Myocyte (in vitro differentiated cells): ENCODE data around the gene RBM20. TPM values are rescaled to one million over a fixed set of nuclear protein-coding genes. Genes with fewer than 3 reads are reported as not detected.
"Not testable (repeated sequence)": the region's sequence is repeated elsewhere in the genome, so short reads cannot be mapped to it uniquely, and the experiment has no call there.

Source experiments
- DNase-seq: peaks from one replicate; pipeline ENCODE4 v3.0.0-alpha.2; 2012; ENCODE audit warnings: low read depth
- total RNA-seq: library from RNA; depleted of rRNA; stranded (reverse); fragments of >200 nt; gene quantifications from 2 replicates; pipeline ENCODE4 v1.2.3, GENCODE V29; 2014

Gene RBM20
- total RNA-seq, 1 donor from 2014 or later: 2.6 TPM

DNA sequence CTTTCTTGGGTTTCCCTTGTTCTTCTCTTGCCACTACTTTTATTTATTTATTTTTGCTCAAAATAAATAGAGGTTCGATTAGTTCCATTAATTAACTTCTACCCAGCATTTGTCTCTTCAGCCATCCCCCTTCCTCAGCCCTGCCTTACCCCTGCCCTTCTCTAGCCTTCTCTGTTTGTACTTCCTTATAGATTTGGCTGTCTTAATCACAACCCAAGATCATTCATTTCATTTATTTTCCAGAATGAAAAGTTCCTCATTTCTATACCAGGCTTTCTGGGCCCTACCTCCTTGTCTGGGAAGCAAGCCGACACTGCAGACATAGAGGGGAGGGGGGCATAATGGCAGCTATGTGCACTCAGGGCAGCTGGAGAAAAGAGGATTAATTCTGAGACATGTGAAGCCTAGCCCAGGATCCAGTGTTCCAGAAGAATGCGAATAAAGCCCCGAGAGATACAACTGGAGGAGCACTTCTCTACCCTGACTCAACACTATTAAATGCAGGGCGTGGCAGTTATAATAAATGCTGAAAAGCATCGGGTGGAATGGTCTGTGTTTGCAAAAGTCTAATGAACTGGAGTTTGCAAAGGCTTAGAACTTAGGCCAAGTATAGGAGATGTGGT is 221.2 kb downstream of the RBM20 start:
- DNase-seq: peak; percentile 87

DNA sequence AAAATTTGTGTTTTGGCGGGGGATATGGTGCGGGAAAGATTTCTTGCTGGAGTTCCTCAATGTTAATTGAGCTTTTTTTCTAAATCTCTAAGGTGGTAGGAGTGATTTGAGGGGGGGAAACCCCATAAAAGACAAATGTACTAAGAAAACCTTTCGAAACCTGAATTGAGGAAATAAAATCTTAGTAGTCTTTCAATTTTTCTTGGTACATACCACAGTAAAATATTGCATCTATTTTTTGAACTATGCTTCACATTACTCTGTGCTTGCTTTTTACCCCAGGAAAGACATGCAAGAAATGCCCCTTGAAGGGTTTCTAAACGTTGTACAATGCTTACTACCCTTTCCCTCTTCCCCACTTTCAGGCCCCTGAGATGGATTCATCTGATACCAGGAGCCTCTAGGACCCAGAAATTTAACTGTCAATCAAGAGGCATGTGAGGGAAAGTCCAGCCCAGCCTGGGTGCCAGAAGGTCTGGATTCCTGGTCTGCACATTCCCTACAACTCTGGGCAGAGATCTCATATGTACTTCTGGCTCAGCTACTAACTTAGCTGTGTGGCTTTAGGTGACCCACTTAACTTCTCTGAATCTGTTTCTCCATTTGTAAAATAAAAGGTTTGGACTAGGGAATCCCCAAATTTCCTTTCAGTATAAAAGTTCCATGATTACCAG is 221.8 kb downstream of the RBM20 start:
- DNase-seq: peak; percentile 77

GRCh38 chr10:110867011-110867806 is 223.1 kb downstream of the RBM20 start:
- DNase-seq: not testable (repeated sequence)

GRCh38 chr10:110867807-110868465 is 223.8 kb downstream of the RBM20 start:
- DNase-seq: no peak

GRCh38 chr10:110868981-110869380 is 224.8 kb downstream of the RBM20 start:
- no peak for DNase-seq

DNA sequence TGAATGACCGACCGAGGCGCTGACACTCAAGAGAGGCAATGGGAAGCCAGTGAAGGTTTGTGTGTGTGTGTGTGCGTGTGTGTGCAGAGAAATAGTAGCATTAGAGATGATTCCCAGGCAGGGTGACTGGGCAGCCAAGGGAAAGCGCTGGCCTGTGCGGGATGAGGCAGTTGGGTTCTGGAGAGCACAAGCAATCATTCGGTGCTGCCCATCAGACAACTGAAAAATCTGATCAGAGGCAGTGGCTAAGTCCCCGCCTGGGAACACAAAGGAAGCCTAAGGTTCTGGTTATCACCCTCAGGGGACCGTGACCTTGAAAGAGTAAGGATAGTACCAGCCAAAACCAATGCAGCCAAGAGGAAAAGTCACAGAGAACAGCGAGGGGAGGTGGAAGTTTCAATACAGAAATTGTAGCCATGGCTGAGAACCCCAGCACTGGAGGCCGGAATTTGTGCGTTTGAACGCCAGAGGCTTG is 226.7 kb downstream of the RBM20 start:
- DNase-seq: no peak

DNA sequence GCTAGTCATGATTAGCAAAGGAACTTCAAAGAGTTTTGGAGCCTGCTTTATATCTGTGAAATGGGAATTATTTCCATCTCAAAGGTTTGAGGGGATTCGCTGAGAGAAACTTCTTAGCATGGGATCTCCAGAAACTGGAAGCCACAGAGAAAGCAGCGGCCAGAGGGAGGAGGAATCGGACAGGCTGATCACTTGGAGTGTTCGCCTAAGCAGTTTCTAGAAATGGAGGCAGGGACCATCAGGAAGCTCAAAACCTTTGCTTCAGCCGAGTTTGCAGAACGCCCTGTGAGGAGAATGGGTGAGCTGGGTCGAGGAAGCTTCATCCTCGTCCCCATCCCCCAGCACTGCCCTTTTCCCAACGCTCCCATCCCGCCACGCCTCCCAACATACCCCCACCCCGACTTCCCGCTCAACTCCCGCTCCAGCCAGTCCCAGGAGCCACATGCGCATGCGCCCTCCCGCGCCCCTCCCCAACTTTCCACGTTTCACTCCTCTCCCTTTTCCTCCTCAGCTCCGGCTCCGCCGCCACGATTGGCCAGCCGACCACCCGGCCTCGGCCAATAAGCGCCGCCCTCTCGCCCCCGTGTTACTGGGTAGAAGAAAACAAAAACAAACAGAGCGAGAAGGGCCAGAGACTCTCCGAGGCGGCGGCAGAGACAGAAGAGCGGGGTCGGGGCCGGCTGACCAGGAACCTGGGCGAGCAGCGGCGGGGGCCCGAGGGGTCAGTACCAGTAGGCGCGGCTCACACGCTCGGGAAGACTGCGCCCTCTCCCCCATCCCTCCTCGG is 227.4 kb downstream of the RBM20 start, which contains the start of gene PDCD4:
Gene PDCD4, plus strand, starts transcription at position 631 of the 787 bp plus-strand sequence. CDS start 4,100 bp downstream, outside the sequence.
- peak; percentile 99 for DNase-seq

GRCh38 chr10:110872145-110872983 is 228.2 kb downstream of the RBM20 start:
- peak; percentile 78 for DNase-seq

DNA sequence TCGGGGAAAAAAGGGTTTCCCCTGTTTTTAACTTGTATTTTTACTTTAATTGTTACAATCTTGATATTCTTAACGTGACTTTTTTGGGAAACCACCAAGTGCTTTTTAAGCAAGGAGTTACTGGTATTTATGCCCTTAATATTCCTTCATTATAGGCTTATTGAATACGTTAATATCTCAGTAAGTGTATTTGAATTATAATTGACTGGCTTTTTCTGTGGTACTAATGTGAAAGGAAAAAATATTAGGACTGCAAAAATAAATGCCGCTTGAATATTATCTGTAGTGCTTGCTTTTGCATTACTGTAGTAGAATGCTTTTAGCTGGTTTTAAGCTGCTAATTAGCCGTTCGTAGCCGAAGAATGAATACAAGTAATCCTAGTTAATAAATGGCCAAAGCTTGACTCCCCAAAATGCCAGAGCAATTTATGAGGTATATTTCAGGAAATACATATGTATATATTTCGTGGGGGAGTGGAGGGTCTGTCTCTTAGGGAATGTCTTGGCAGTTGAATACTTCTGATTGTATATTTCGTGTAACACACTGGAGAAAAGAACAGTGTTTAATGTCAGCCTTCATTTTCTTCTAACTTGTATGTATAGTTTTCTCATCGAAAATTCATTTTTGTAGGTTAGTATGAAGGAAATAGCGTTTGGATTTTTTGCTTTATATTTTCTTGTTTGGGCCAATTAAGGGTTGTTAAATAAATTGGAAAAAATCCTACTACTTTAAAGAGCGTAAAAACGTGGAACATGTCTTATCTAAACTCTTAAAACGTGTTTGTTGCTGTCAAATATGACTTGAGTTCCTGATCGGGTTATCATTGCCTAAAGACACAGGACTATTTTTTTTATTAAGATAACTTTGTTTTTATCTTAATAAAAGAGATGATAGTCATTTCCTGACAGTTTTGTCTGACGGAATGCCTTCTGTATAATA is 229.1 kb downstream of the RBM20 start:
- DNase-seq: no peak

DNA sequence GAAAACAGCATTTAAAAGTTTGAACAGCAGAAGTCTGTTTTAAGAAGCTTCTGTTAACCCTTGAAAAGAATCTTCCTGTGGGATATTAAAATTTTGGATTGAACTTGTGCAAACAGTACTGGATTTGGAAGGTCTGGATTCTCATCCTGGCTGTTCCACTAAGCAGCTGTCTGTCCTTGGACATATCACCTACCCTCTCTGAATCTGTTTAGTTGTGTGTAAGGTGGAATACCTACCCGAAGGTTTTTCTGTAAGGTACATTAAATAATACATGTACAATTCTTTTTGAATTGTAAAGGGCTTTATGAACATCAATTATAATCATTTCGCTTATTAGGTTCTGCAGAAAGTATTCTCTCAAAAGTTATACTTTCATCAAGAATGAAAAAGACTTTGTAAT is 229.8 kb downstream of the RBM20 start:
- no peak for DNase-seq

GRCh38 chr10:110876000-110876399 is 231.9 kb downstream of the RBM20 start:
- peak; percentile 56 for DNase-seq

DNA sequence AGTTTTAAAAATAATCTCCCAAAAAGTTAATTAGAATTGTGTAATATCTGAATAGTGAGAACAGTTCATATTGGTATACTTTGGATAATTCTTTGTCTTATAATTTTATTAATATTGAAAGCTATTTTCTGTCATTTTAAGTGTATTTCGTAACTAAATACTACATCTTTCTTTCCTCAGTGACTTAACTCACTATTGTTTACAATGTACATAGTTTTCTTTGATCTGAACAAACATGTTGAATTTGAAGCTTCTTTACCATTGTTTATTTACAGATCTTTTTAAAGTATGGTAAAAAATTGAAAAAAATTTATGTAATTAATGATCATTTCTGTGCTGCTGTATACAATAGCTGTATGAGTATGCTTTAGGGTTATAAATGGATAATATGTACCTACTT is 232.7 kb downstream of the RBM20 start:
- DNase-seq: no peak

DNA sequence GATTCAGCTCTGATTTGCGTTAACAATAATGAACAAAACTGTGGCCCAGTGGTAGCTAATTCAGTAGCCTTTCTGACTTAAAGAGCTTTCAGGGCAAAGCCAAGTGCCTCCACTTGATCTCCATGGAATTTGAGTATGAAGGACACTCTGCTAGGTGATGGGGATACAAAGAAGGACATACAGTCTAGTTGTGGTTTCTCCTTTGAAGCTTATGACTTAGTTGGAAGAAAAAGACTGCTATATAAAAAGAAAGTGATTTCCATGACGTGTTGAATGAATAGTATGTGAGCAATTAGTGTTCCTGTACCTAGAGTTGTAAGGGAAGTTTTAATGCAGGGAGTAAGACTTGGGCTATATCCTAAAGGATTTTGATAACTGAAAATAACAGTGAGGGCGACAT is 235.9 kb downstream of the RBM20 start:
- no peak for DNase-seq

DNA sequence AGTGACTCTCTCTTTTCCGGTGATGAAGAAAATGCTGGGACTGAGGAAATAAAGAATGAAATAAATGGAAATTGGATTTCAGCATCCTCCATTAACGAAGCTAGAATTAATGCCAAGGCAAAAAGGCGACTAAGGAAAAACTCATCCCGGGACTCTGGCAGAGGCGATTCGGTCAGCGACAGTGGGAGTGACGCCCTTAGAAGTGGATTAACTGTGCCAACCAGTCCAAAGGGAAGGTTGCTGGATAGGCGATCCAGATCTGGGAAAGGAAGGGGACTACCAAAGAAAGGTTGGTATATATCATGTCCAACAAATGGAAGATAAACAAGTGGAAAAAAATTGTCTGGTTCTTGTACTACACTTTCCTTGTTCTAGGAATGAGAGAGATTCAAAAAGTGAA is 237.1 kb downstream of the RBM20 start:
- no peak for DNase-seq

- DNase-seq: no peak
These were observed 237.8 kb downstream of the RBM20 start for GRCh38 chr10:110881905-110882304.

DNA sequence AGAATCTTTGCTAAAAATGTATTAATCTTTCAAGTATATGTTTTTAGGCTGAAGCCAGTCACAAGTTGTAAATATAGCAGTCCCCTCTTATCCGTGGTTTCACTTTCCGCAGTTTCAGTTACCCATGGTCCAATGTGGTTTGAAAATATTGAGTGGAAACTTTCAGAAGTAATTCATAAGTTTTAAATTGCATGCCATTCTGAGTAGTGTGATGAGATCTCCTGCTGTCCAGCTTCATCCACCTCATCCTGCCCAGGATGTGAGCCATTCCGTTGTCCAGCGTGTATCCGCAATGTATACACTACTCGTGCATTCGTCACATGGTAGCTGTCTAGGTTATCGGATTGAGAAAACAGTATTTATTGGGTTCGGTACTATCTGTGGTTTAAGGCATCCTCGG is 239.8 kb downstream of the RBM20 start:
- DNase-seq: no peak

GRCh38 chr10:110885932-110886674 is 242.0 kb downstream of the RBM20 start:
- no peak for DNase-seq

DNA sequence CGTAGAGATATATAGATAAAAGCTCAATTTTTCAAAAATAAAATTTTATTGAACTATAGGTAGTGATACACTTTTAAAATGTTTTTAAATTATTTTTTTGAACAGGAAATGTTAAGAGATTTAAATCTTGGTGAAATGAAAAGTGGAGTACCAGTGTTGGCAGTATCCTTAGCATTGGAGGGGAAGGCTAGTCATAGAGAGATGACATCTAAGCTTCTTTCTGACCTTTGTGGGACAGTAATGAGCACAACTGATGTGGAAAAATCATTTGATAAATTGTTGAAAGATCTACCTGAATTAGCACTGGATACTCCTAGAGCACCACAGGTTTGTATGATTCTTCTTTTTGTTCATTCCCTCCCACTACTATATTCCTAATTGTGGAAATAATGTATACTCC is 243.4 kb downstream of the RBM20 start:
- DNase-seq: no peak
